HL-60 (cell line): ENCODE data around the gene HOXD1.

Experiments
- GABPA ChIP-seq: IDR thresholded peaks from 2 replicates; pipeline ENCODE4 v1.6.1; 2012; ENCODE audit warnings: low read depth
- POLR2AphosphoS5 ChIP-seq: IDR thresholded peaks from 2 replicates; pipeline ENCODE4 v1.6.1; 2012; ENCODE audit warnings: low read depth
- SPI1 ChIP-seq: IDR thresholded peaks from 2 replicates; pipeline ENCODE4 v1.6.1; 2012; ENCODE audit warnings: low read depth, mild to moderate bottlenecking, borderline replicate concordance
- TF ChIP-seq, protein P1 (sequence below): IDR thresholded peaks from 2 replicates; pipeline ENCODE4 v1.6.1; 2012; ENCODE audit warnings: low read depth; ENCODE audit not compliant: insufficient replicate concordance
- TF ChIP-seq, protein P2 (sequence below): IDR thresholded peaks from one replicate; pipeline ENCODE4 v1.5.1; 2011; ENCODE audit warnings: low read length, control low read depth, inconsistent platforms; ENCODE audit not compliant: insufficient read depth

DNA sequence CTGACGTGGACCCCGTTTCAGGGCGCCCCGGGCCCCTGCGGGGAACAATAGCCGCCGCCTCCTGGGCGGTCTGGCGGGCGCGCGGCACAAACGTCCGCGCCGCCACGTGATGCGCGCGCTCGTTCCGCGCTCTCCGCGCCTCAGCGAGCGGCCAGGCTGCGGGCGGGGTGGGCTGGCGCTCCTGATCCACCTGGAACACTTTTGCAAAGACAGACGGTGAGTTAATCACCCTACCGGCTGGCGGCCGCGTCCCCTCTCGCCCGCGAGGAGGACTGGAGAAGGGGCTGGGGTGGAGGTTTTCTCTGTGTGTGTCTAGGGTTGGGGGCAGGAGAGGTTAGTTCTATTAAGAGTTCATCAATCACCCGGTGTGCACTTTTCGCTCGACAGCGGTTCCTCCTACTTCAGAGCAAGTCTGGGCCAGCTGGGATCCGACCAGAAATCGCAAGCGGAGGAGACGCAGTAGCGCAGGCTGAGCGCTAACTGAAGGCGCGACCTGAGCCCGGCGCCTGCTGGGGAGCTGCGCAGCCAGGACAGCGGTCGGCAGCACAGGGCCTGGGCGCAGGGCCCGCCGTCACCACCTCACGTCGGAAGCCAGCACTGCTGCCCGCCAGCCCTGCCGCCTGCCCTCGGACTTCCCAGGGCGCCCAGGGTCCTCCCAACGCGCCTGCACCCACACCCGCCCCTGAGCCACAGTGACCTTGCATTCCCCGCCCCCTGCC is 10.3 kb upstream of the HOXD1 start:
- TF ChIP-seq, protein P1, sequence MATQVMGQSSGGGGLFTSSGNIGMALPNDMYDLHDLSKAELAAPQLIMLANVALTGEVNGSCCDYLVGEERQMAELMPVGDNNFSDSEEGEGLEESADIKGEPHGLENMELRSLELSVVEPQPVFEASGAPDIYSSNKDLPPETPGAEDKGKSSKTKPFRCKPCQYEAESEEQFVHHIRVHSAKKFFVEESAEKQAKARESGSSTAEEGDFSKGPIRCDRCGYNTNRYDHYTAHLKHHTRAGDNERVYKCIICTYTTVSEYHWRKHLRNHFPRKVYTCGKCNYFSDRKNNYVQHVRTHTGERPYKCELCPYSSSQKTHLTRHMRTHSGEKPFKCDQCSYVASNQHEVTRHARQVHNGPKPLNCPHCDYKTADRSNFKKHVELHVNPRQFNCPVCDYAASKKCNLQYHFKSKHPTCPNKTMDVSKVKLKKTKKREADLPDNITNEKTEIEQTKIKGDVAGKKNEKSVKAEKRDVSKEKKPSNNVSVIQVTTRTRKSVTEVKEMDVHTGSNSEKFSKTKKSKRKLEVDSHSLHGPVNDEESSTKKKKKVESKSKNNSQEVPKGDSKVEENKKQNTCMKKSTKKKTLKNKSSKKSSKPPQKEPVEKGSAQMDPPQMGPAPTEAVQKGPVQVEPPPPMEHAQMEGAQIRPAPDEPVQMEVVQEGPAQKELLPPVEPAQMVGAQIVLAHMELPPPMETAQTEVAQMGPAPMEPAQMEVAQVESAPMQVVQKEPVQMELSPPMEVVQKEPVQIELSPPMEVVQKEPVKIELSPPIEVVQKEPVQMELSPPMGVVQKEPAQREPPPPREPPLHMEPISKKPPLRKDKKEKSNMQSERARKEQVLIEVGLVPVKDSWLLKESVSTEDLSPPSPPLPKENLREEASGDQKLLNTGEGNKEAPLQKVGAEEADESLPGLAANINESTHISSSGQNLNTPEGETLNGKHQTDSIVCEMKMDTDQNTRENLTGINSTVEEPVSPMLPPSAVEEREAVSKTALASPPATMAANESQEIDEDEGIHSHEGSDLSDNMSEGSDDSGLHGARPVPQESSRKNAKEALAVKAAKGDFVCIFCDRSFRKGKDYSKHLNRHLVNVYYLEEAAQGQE = no peak
- TF ChIP-seq, protein P2, sequence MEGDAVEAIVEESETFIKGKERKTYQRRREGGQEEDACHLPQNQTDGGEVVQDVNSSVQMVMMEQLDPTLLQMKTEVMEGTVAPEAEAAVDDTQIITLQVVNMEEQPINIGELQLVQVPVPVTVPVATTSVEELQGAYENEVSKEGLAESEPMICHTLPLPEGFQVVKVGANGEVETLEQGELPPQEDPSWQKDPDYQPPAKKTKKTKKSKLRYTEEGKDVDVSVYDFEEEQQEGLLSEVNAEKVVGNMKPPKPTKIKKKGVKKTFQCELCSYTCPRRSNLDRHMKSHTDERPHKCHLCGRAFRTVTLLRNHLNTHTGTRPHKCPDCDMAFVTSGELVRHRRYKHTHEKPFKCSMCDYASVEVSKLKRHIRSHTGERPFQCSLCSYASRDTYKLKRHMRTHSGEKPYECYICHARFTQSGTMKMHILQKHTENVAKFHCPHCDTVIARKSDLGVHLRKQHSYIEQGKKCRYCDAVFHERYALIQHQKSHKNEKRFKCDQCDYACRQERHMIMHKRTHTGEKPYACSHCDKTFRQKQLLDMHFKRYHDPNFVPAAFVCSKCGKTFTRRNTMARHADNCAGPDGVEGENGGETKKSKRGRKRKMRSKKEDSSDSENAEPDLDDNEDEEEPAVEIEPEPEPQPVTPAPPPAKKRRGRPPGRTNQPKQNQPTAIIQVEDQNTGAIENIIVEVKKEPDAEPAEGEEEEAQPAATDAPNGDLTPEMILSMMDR = no peak
- TF ChIP-seq GABPA (no peak), POLR2AphosphoS5 (no peak), SPI1 (no peak)
